Measurements from ENCODE around the gene GOLPH3.

GOLPH3 gene

DNA sequence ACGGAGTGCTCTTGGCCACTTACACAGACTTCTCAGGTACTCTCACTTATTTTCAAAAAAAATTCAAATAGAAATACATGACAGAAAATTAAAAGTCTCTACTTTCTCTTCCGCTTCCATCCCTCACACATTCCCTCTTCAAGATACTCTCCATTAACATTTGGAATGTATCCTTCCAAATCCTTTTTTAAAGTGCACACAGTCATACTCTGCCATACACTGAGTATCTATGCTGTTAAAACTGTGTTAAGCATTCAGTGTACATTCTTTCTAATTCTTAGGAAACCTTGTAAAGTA lies 15.5 kb downstream of the GOLPH3 start:
- no peak overlapping the region for H3K4me2 ChIP-seq (ENCODE audit: insufficient read depth, low read length, poor library complexity, severe bottlenecking)
- no peak overlapping the region for H3K18ac ChIP-seq (ENCODE audit: low read length)
- no peak overlapping the region for H3K23ac ChIP-seq (ENCODE audit: low read depth, low read length, poor library complexity)
- no peak overlapping the region for H2BK120ac ChIP-seq (ENCODE audit: low read depth, low read length)
- H3K4ac ChIP-seq (ENCODE audit: low read length): no peak overlapping the region
- no peak overlapping the region for H4K8ac ChIP-seq (ENCODE audit: low read depth, low read length)
- no peaks in the 10 kb centered on the region for H3K27me3 ChIP-seq (ENCODE audit: control insufficient read depth in 3 of 3, insufficient read depth in 3 of 3, low read depth in 1 of 3, low read length in 3 of 3)
- H2BK15ac ChIP-seq (ENCODE audit: low read length): no peak overlapping the region
- no peak for DNase-seq (ENCODE audit: low spot score)
- H4K91ac ChIP-seq (ENCODE audit: low read depth, low read length, poor library complexity): no peak overlapping the region
- no peak overlapping the region for H3K14ac ChIP-seq (ENCODE audit: low read length)
- H3K4me3 ChIP-seq (ENCODE audit: low read length in 2 of 2): no peak overlapping the region
- no peak overlapping the region for H3K27ac ChIP-seq (replicated peaks; ENCODE audit: low read length)
- H2BK12ac ChIP-seq (ENCODE audit: low read length): no peak overlapping the region
- WGBS, 2 donors (ENCODE audit: extremely low coverage in 2 of 2, insufficient read length in 2 of 2, insufficient replicate concordance in 1 of 2): 100% methylated on average over 1 of the region's 2 CpGs; no CpG with 5 or more reads in 1 of the 2 donors
- no peak overlapping the region for H3K9ac ChIP-seq (ENCODE audit: low read depth, low read length, poor library complexity)
- no peak overlapping the region for H2BK5ac ChIP-seq (ENCODE audit: low read length)
- no peak overlapping the region for H2AFZ ChIP-seq (ENCODE audit: low read length)
- peaks cover 6% of the 10 kb centered on the region for H3K79me1 ChIP-seq (ENCODE audit: low read depth, low read length)
- no peak overlapping the region for H2AK5ac ChIP-seq (ENCODE audit: low read depth, low read length)
- H3K4me1 ChIP-seq (ENCODE audit: control insufficient read depth in 2 of 2, insufficient read depth in 1 of 2, low read depth in 1 of 2, low read length in 2 of 2): peaks cover 0 to 8% of the 10 kb centered on the region in 2 donors
- H3K9me3 ChIP-seq (replicated peaks in 1 of 2; ENCODE audit: control insufficient read depth in 2 of 2, insufficient read depth in 1 of 2, low read depth in 1 of 2, low read length in 2 of 2): peaks cover 0 to 3% of the 10 kb centered on the region in 2 donors
- H3K36me3 ChIP-seq (replicated peaks in 1 of 2; ENCODE audit: control insufficient read depth in 2 of 2, insufficient read depth in 2 of 2, low read length in 2 of 2): peaks cover 0 to 58% of the 10 kb centered on the region in 2 donors

DNA sequence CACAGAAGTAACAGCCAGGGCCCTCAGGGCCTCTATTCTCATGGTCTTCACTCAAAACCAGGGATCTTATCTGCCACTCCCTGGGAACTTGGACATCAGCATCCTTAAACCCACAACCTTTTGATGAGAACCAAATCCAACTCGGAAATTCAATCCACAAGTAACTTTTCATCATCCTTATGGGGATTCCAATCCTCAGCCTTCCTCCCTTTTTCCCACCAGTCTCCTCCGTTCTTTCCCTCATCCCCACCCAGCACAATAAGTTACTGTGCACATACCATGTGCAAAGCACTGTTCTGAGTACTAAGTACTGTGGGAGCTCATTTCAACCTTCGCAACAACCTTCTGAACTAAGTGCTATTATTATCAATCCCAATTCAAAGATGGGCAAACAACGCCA lies 17.0 kb downstream of the GOLPH3 start:
- Histone ChIP-seq H3K18ac (ENCODE audit: low read length) (no peak overlapping the region), H3K4ac (ENCODE audit: low read length) (no peak overlapping the region), H2BK12ac (ENCODE audit: low read length) (no peak overlapping the region), H3K27ac (replicated peaks; ENCODE audit: low read length) (no peak overlapping the region), H3K14ac (ENCODE audit: low read length) (no peak overlapping the region), H3K9ac (ENCODE audit: low read depth, low read length, poor library complexity) (no peak overlapping the region), H2AK5ac (ENCODE audit: low read depth, low read length) (no peak overlapping the region), H3K36me3 (replicated peaks in 1 of 2; ENCODE audit: control insufficient read depth in 2 of 2, insufficient read depth in 2 of 2, low read length in 2 of 2) (peaks cover 0 to 56% of the 10 kb centered on the region in 2 donors), H3K4me2 (ENCODE audit: insufficient read depth, low read length, poor library complexity, severe bottlenecking) (no peak overlapping the region), H3K23ac (ENCODE audit: low read depth, low read length, poor library complexity) (no peak overlapping the region), H3K4me3 (ENCODE audit: low read length in 2 of 2) (no peak overlapping the region), H2BK5ac (ENCODE audit: low read length) (no peak overlapping the region), H3K9me3 (replicated peaks in 1 of 2; ENCODE audit: control insufficient read depth in 2 of 2, insufficient read depth in 1 of 2, low read depth in 1 of 2, low read length in 2 of 2) (peaks cover 0 to 5% of the 10 kb centered on the region in 2 donors), H2BK15ac (ENCODE audit: low read length) (no peak overlapping the region), H3K27me3 (ENCODE audit: control insufficient read depth in 3 of 3, insufficient read depth in 3 of 3, low read depth in 1 of 3, low read length in 3 of 3) (no peaks in the 10 kb centered on the region), H3K4me1 (ENCODE audit: control insufficient read depth in 2 of 2, insufficient read depth in 1 of 2, low read depth in 1 of 2, low read length in 2 of 2) (peaks cover 0 to 8% of the 10 kb centered on the region in 2 donors), H4K8ac (ENCODE audit: low read depth, low read length) (no peak overlapping the region), H3K79me1 (ENCODE audit: low read depth, low read length) (peaks cover 4% of the 10 kb centered on the region), H2AFZ (ENCODE audit: low read length) (no peak overlapping the region), H4K91ac (ENCODE audit: low read depth, low read length, poor library complexity) (no peak overlapping the region), H2BK120ac (ENCODE audit: low read depth, low read length) (no peak overlapping the region)
- WGBS, 2 donors (ENCODE audit: extremely low coverage in 2 of 2, insufficient read length in 2 of 2, insufficient replicate concordance in 1 of 2): no CpG with 5 or more reads among the region's 4 CpGs
- no peak for DNase-seq (ENCODE audit: low spot score)

DNA sequence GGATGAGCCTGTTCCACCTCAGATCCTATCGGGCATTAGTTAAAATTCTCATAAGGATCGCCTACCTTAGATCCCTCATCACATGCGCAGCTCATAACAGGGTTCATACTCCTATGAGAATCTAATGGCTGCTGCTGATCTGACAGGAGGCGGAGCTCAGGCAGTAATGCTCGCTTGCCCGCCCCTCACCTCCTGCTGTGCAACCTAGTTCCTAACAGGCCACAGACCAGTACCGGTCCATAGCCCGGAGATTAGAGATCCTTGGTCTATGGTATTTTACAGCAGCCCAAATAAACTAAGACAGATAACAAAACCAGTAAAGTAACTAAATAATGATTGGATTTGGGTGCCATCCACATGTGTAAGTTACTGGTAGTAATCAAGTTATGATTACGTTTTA lies 17.5 kb downstream of the GOLPH3 start:
- Histone ChIP-seq H3K4ac (ENCODE audit: low read length) (no peak overlapping the region), H3K36me3 (replicated peaks in 1 of 2; ENCODE audit: control insufficient read depth in 2 of 2, insufficient read depth in 2 of 2, low read length in 2 of 2) (peaks cover 0 to 59% of the 10 kb centered on the region in 2 donors), H2BK15ac (ENCODE audit: low read length) (no peak overlapping the region), H4K8ac (ENCODE audit: low read depth, low read length) (no peak overlapping the region), H2BK120ac (ENCODE audit: low read depth, low read length) (no peak overlapping the region), H3K18ac (ENCODE audit: low read length) (no peak overlapping the region), H3K4me1 (ENCODE audit: control insufficient read depth in 2 of 2, insufficient read depth in 1 of 2, low read depth in 1 of 2, low read length in 2 of 2) (peaks cover 0 to 8% of the 10 kb centered on the region in 2 donors), H3K79me1 (ENCODE audit: low read depth, low read length) (peaks cover 4% of the 10 kb centered on the region), H3K27ac (replicated peaks; ENCODE audit: low read length) (no peak overlapping the region), H3K4me3 (ENCODE audit: low read length in 2 of 2) (no peak overlapping the region), H3K14ac (ENCODE audit: low read length) (no peak overlapping the region), H4K91ac (ENCODE audit: low read depth, low read length, poor library complexity) (no peak overlapping the region), H3K23ac (ENCODE audit: low read depth, low read length, poor library complexity) (no peak overlapping the region), H2AK5ac (ENCODE audit: low read depth, low read length) (no peak overlapping the region), H3K4me2 (ENCODE audit: insufficient read depth, low read length, poor library complexity, severe bottlenecking) (no peak overlapping the region), H3K9me3 (replicated peaks in 1 of 2; ENCODE audit: control insufficient read depth in 2 of 2, insufficient read depth in 1 of 2, low read depth in 1 of 2, low read length in 2 of 2) (peaks cover 0 to 5% of the 10 kb centered on the region in 2 donors), H2BK12ac (ENCODE audit: low read length) (no peak overlapping the region), H3K9ac (ENCODE audit: low read depth, low read length, poor library complexity) (no peak overlapping the region), H2BK5ac (ENCODE audit: low read length) (no peak overlapping the region), H2AFZ (ENCODE audit: low read length) (no peak overlapping the region), H3K27me3 (ENCODE audit: control insufficient read depth in 3 of 3, insufficient read depth in 3 of 3, low read depth in 1 of 3, low read length in 3 of 3) (no peaks in the 10 kb centered on the region)
- no CpG with 5 or more reads among the region's 9 CpGs for WGBS, 2 donors (ENCODE audit: extremely low coverage in 2 of 2, insufficient read length in 2 of 2, insufficient replicate concordance in 1 of 2)
- DNase-seq (ENCODE audit: low spot score): no peak

DNA sequence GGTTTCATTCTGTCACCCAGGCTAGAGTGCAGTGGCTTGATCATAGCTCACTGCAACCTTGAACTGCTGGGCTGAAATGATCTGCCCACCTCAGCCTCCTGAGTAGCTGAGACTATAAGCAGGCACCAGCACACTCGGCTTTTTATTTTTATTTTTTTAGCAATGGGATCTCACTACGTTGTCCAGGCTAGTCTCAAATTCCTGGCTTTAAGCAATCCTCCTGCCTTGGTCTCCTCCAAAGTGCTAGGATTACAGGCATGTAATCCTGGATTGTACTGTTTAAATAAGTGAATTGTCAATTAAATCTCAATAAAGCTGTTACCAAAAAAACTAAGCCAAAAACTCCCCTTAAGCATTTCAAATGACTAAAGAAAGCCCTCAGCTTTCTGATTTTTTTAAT lies 18.9 kb downstream of the GOLPH3 start:
- Histone ChIP-seq H3K27me3 (ENCODE audit: control insufficient read depth in 3 of 3, insufficient read depth in 3 of 3, low read depth in 1 of 3, low read length in 3 of 3) (no peaks in the 10 kb centered on the region), H3K14ac (ENCODE audit: low read length) (no peak overlapping the region), H3K4me2 (ENCODE audit: insufficient read depth, low read length, poor library complexity, severe bottlenecking) (no peak overlapping the region), H2BK5ac (ENCODE audit: low read length) (no peak overlapping the region), H3K9ac (ENCODE audit: low read depth, low read length, poor library complexity) (no peak overlapping the region), H3K23ac (ENCODE audit: low read depth, low read length, poor library complexity) (no peak overlapping the region), H2BK12ac (ENCODE audit: low read length) (no peak overlapping the region), H3K9me3 (replicated peaks in 1 of 2; ENCODE audit: control insufficient read depth in 2 of 2, insufficient read depth in 1 of 2, low read depth in 1 of 2, low read length in 2 of 2) (peaks cover 0 to 5% of the 10 kb centered on the region in 2 donors), H3K4me1 (ENCODE audit: control insufficient read depth in 2 of 2, insufficient read depth in 1 of 2, low read depth in 1 of 2, low read length in 2 of 2) (peaks cover 0 to 8% of the 10 kb centered on the region in 2 donors), H3K36me3 (replicated peaks in 1 of 2; ENCODE audit: control insufficient read depth in 2 of 2, insufficient read depth in 2 of 2, low read length in 2 of 2) (peaks cover 0 to 51% of the 10 kb centered on the region in 2 donors), H4K8ac (ENCODE audit: low read depth, low read length) (no peak overlapping the region), H2BK120ac (ENCODE audit: low read depth, low read length) (no peak overlapping the region), H2BK15ac (ENCODE audit: low read length) (no peak overlapping the region), H3K27ac (replicated peaks; ENCODE audit: low read length) (no peak overlapping the region), H4K91ac (ENCODE audit: low read depth, low read length, poor library complexity) (no peak overlapping the region), H3K4me3 (ENCODE audit: low read length in 2 of 2) (no peak overlapping the region), H3K18ac (ENCODE audit: low read length) (no peak overlapping the region), H3K79me1 (ENCODE audit: low read depth, low read length) (no peaks in the 10 kb centered on the region), H2AK5ac (ENCODE audit: low read depth, low read length) (no peak overlapping the region), H3K4ac (ENCODE audit: low read length) (no peak overlapping the region), H2AFZ (ENCODE audit: low read length) (no peak overlapping the region)
- no CpG with 5 or more reads among the region's 2 CpGs for WGBS, 2 donors (ENCODE audit: extremely low coverage in 2 of 2, insufficient read length in 2 of 2, insufficient replicate concordance in 1 of 2)
- no peak for DNase-seq (ENCODE audit: low spot score)
